ENCODE measurements around the gene SLC24A4.
A peak's percentile ranks its signal among the peaks of the same experiment; 100 is the strongest.

SLC24A4 gene

DNA sequence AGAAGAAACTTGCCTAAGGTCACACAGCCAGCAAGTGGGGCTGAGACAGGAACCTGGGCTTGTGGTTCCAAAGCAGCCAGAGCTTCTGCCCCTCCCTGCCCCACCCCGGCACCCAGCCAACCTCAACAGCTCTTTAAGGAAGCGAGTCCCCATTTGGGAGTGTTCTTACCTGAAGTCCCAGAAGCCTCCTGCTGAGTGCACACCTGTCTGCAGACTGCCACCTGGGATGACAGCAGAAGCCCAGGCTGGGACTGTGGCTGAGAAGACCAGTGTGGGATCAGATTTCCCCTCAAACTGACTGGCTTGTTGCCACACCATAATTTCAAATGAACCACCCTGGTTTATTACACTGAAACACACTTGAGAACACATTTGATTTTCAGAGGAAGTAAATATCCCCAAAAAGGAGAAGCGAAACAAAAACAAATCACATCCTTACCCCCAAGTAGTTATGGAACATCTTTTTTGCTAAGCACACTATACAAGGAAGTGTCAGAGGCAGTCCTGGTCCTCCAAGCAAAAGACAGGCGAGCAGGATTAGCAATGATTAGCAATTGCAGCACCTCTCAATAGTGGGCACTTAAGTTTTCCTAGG is 184.3 kb downstream of the SLC24A4 start:
- DNase-seq = peak; percentile 98

GRCh38 chr14:92510972-92511371 is 188.0 kb downstream of the SLC24A4 start:
- no peak for DNase-seq

DNA sequence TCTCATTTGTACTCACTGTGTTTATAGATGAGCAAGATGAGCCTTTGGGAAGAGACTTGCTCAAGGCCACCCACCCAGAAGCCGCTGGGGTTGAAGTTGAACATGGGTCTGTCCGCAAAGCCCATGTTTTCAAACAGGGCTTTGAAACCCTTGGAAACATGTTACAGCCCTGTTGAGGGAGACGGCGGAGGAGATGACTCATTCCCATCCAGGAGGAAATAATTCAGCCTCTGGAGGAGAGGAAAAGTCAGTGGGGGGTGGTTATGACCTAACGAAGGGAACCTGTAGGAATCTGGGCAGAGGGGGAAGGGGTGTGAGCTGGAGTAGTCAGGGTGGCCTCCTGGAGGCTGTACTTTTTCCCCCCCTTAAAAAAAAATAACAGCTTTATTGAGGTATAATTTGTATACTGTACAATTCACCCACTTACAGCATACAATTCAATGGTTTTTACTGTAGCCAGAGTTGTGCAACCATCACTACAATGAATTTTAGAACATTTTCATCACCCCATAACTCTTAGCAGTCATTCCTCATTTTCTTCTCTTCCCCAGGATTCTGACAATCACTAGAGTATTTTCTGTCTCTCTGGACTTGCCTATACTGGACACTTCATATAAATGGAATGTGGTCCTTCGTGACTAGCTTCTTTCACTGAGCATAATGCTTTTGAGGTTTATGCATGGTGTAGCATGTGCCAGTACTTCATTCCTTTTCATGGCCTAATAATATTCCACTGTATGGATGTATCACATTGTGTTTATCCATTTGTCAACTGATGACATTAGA is 188.7 kb downstream of the SLC24A4 start:
- DNase-seq = no peak

DNA sequence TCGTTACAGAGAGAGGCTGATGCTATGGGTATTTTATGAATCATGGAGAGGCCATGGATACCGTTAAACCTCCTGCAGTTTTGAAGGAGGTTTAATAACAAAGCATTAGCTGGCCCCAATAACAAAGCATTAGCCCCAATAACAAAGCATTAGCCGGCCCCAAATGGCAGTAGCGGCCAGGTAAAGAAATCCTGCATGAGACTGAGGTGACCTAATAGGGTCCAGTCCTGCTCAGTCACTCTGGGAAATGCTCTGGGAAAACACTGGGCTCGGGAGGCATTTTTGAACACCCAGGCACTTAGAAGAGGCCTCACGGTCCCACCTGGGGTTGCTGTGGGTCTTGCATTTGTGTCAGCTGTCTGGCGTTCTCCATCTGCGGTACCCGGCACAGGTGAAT is 189.8 kb downstream of the SLC24A4 start:
- DNase-seq = no peak

GRCh38 chr14:92513204-92513965 is 190.4 kb downstream of the SLC24A4 start, which contains the start of gene RIN3:
RIN3 (plus strand) TSS chr14:92513781; CDS start chr14:92513933, 152 bp downstream.
- no peak for DNase-seq

GRCh38 chr14:92513966-92514843 is 191.2 kb downstream of the SLC24A4 start:
- no peak for DNase-seq

DNA sequence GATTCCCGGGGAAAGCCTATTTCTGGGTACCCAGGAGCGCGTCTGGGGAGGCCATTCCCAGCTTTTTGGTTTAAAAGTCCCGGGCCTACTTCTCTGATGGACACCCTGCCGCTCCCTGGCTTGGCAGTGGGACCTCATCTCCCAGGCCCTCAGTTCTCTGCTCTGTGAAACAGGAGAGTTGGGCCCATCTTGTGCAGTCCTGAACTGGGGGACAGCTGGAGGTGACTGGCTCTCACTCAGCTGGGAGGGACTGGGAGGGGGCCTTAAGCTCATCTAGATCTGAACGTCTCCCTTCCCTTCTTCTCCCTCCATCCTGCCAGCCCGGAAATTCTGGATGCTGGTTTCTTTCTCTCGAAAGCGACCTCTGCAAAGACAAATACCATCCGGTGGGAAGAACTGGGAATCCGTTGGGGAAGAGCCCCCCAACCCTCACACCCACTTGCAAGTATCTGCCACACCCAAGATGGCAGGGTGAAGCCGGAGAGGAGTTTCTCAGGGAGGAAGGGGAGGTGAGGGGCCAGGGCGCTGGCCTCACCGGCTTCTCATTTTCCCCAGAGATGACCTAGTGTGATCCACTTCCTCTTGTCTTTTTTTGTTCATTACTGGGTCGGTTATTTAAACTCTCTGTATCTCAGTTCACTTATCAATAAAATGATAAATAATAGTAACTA is 192.0 kb downstream of the SLC24A4 start:
- DNase-seq = no peak

- peak; percentile 78 for DNase-seq
These were observed 192.8 kb downstream of the SLC24A4 start for GRCh38 chr14:92515546-92516343.

DNA sequence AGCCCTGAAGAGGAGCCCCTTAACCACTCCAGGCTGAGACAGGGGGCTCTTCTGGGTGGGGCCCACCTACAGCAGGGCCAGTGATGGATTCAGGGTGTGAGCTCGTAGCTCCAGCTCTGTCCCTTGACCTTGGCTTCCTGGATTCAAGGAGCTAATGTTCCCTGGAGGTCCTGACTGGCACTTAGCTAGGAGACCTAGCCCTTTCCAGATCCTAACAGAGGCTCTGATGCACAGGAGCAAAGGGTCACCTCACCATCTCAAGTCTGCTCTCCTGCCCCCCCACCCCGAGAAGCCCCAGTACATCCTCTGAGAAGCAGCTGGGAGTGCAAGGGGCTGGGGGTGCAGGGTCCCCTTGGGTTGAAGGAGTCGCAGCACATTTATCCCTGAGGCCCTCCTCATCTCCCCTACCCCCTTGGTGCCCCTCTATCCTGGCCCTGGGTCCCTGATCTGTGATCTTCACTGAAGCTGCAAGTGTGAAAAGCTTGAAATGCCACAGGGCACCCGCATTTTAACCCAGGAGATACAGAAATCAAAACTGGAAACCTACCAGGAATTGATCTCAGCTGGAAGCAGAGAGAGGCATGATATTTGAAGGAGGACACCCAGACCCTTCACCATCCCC is 193.5 kb downstream of the SLC24A4 start:
- no peak for DNase-seq

- no peak for DNase-seq
These were observed 194.1 kb downstream of the SLC24A4 start for GRCh38 chr14:92516966-92517506.

DNA sequence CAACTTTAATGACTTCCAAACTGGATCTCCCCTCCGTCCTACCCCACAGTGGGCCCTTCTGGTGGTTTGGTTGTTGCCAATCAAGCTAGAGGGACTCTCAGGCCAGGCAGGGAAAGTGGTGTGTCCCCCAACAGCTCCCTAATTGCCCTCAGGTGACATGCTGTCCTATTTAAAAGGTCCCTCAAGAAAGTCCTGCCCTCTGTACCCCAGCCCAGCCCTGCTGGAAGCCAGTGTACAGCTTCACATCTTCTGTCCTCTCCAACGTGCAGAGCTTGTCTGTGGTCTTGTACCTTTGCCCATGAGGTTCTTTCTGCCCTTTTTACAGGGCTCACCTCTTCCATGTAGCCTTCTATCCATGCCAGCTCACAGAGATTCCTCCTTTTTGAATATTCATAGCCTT is 194.8 kb downstream of the SLC24A4 start:
- no peak for DNase-seq

DNA sequence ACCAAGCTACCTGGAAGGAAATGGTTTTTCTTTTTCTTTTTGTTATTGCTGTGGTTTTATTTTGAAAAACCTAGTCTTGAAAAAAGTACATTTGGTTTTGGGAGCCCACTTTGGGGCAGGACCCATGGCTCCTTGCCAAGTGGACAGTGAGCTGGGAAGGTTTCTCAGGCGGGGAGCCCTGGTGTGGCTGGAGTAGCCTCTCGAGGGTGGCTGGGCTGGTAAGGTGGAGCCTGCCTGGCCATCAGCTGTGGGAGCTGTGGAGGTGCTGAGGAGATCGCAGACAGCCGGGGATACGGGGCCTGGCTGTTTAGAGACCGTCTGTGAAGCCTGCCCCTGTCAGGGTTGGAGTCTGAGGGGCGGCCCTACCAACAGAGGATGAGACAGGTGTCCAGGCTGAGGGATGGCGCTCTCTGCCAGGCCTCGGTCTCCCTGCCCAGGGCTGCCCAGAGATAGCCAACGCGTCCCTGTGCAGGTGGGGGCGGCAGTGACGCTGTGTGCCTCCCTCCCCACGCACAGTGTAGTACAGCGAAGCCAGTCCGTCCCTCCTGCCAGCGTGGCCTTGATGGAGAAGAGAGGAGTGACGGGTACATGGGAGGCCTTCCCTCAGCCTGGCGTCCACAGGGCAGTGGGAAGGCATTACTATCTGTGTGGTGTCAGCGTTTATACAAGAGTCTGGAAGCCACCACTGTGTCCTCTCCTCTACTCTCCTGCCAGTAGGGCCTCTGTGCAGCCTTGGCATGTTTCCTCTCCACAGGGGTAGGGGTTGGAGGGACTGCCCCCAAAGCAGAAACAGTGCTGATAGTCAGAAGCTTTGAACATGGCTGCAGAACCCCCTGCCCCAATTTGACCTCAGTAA is 196.5 kb downstream of the SLC24A4 start:
- DNase-seq = no peak

DNA sequence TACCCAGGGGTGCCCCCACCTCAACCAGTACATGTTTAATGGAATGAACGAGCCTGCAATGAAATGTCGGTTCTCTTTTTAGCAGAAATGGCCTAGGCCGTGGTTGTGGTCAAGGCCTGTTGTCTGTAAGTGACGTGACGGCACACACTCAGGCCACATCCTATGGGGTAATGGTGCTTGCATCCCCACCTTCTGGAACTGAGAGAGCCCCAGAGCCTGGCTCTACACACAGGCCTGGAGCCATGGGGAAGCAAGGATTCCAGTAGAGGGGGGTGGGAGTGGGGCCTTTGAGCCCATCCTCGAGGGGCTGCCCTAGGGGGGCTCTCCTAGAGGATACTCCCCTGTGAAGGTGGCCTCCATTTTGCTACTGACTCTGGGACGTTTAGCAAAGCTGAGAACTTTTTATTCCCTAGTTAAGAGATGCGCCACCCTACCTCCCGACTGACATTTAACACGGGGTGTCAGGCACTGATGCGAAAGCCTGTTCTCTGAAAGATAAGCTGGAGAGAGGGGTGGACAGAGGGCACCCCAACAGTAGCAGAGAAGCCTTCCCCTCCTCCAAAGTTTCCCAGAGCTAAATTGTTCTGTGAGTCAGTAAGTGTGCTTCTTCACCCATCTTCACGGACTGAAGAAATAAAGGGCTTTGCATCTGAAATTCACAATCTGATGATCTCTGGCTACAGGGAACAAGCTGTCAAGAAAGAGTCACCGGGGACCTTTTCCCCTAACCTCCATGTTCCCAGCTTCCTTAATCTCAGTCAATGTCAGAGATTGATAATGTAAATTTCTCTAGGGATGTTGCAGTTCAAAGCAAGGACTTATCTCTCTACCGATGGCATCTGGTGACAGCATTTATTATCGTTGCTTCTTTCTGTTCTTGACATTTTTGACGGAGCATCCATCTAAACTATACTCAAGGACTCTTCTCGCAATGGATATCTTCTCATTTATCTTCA is 197.4 kb downstream of the SLC24A4 start:
- DNase-seq = peak; percentile 86

GRCh38 chr14:92521058-92521415 is 198.1 kb downstream of the SLC24A4 start:
- DNase-seq = no peak

GRCh38 chr14:92523752-92524151 is 200.8 kb downstream of the SLC24A4 start:
- no peak for DNase-seq

GRCh38 chr14:92524602-92525185 is 201.7 kb downstream of the SLC24A4 start:
- DNase-seq = peak; percentile 54

- DNase-seq = no peak
These were observed 202.5 kb downstream of the SLC24A4 start for GRCh38 chr14:92525322-92526095.
